Cardiac muscle cell (in vitro differentiated cells and primary cell): ENCODE measurements around the gene MARCHF10. TPM values are rescaled to one million over a fixed set of nuclear protein-coding genes. Genes with fewer than 3 reads are reported as not detected.
A peak's percentile ranks its signal among the peaks of the same experiment; 100 is the strongest.

Experiments
- DNase-seq, 2 donors: peaks; one replicate each; pipeline versions ENCODE4 v3.0.0 to v3.0.0-alpha.2; 2010 to 2017; ENCODE audit warnings: low read depth in 1 of 2, low spot score in 1 of 2
- H3K27ac ChIP-seq: fragments of 200-600 bp; sonication (generic); 2 replicates; pipeline ENCODE4 v1.5.1; 2016
- H3K27me3 ChIP-seq: fragments of 200-600 bp; sonication (generic); 2 replicates; pipeline ENCODE4 v1.6.0; 2016; ENCODE audit warnings: control low read depth
- H3K36me3 ChIP-seq: fragments of 200-600 bp; sonication (generic); 2 replicates; pipeline ENCODE4 v1.5.1; 2016; ENCODE audit warnings: control low read depth
- H3K4me1 ChIP-seq: fragments of 200-600 bp; sonication (generic); 2 replicates; pipeline ENCODE4 v1.8.1; 2017; ENCODE audit warnings: low read depth, mild to moderate bottlenecking, mixed run types
- H3K4me3 ChIP-seq: fragments of 200-600 bp; sonication (generic); 2 replicates; pipeline ENCODE4 v1.5.1; 2016; ENCODE audit warnings: mild to moderate bottlenecking
- H3K9me3 ChIP-seq: fragments of 200-600 bp; sonication (generic); 2 replicates; pipeline ENCODE4 v1.5.1; 2017; ENCODE audit warnings: low read depth, mild to moderate bottlenecking, control low read depth
- CTCF ChIP-seq: IDR thresholded peaks from 2 replicates; pipeline ENCODE4 v1.5.1; 2012; ENCODE audit warnings: low read depth, mild to moderate bottlenecking, low read length
- polyA plus RNA-seq: library from polyadenylated mRNA; unstranded; fragments of >200 nt; fragmentation: Nextera tagmentation; extraction: Ambion mirVana; gene quantifications from 2 replicates; pipeline ENCODE4 v1.2.1, GENCODE V29; 2016
- total RNA-seq: library from RNA; depleted of rRNA; stranded (reverse); fragments of >200 nt; gene quantifications from 2 replicates; pipeline ENCODE4 v1.2.3, GENCODE V29; 2016

Gene MARCHF10
- total and polyA plus RNA-seq, 2 experiments from 2014 or later = 0.77 to 1.1 TPM

GRCh38 chr17:62656446-62656845 lies 151.7 kb downstream of the MARCHF10 start:
- H3K36me3 ChIP-seq = no peaks in the 10 kb centered on the region
- no peak overlapping the region for H3K27ac ChIP-seq
- no peak for DNase-seq
- H3K27me3 ChIP-seq = no peaks in the 10 kb centered on the region
- no peak for TF ChIP-seq CTCF
- H3K4me1 ChIP-seq = peaks cover 27% of the 10 kb centered on the region
- H3K4me3 ChIP-seq = no peak overlapping the region
- no peaks in the 10 kb centered on the region for H3K9me3 ChIP-seq

- H3K4me1 ChIP-seq = peaks cover 27% of the 10 kb centered on the region
Observed at GRCh38 chr17:62655656-62656055, 152.5 kb downstream of the MARCHF10 start.

GRCh38 chr17:62653826-62654761 lies 154.0 kb downstream of the MARCHF10 start:
- peak; percentile 49 to 66 for DNase-seq
- Histone ChIP-seq H3K36me3 (no peaks in the 10 kb centered on the region), H3K27me3 (no peaks in the 10 kb centered on the region), H3K9me3 (no peaks in the 10 kb centered on the region), H3K27ac (peak overlapping the region; percentile 79), H3K4me3 (no peak overlapping the region), H3K4me1 (peaks cover 27% of the 10 kb centered on the region)
- TF ChIP-seq CTCF = no peak

More at GRCh38 chr17:62655656-62656055, 152.5 kb downstream of the MARCHF10 start:
- DNase-seq = no peak
- Histone ChIP-seq H3K9me3 (no peaks in the 10 kb centered on the region), H3K36me3 (no peaks in the 10 kb centered on the region), H3K4me3 (no peak overlapping the region), H3K27me3 (no peaks in the 10 kb centered on the region), H3K27ac (no peak overlapping the region)
- no peak for TF ChIP-seq CTCF

- peak; percentile 45 to 48 for DNase-seq
Observed at GRCh38 chr17:62653002-62653825, 154.9 kb downstream of the MARCHF10 start.

More at GRCh38 chr17:62653002-62653825, 154.9 kb downstream of the MARCHF10 start:
- Histone ChIP-seq H3K27me3 (no peaks in the 10 kb centered on the region), H3K36me3 (no peaks in the 10 kb centered on the region), H3K4me1 (peaks cover 27% of the 10 kb centered on the region), H3K27ac (peak overlapping the region; percentile 79), H3K9me3 (no peaks in the 10 kb centered on the region), H3K4me3 (peak overlapping the region; percentile 25)
- no peak for TF ChIP-seq CTCF
